HG03521 (cell line): Measurements from ENCODE around the gene TPD52L1.

ENCODE experiments used
- ATAC-seq: cut with Tn5 transposase; IDR thresholded peaks from one replicate; pipeline ENCODE4 v1.9.1; 2021; ENCODE audit warnings: mild to moderate bottlenecking, moderate library complexity; ENCODE audit not compliant: unreplicated experiment

The TPD52L1 gene

GRCh38 chr6:125174626-125175025, 21.1 kb downstream of the TPD52L1 start:
- no peak for ATAC-seq

GRCh38 chr6:125175466-125176048, 22.0 kb downstream of the TPD52L1 start:
- ATAC-seq = no peak

GRCh38 chr6:125182237-125183008, 28.9 kb downstream of the TPD52L1 start:
- no peak for ATAC-seq

GRCh38 chr6:125183391-125183790, 29.8 kb downstream of the TPD52L1 start:
- no peak for ATAC-seq

GRCh38 chr6:125188037-125188436, 34.5 kb downstream of the TPD52L1 start:
- ATAC-seq = no peak

- ATAC-seq = no peak
Measured at GRCh38 chr6:125188594-125189203, 35.1 kb downstream of the TPD52L1 start.

GRCh38 chr6:125189494-125189893, 35.9 kb downstream of the TPD52L1 start:
- ATAC-seq = no peak

- no peak for ATAC-seq
Measured at GRCh38 chr6:125190667-125191066, 37.1 kb downstream of the TPD52L1 start.

GRCh38 chr6:125191916-125192609, 38.5 kb downstream of the TPD52L1 start:
- peak; percentile 94 for ATAC-seq

GRCh38 chr6:125192610-125192930, 39.0 kb downstream of the TPD52L1 start:
- ATAC-seq = no peak

- ATAC-seq = no peak
Measured at GRCh38 chr6:125193208-125193607, 39.6 kb downstream of the TPD52L1 start.

- ATAC-seq = no peak
Measured at GRCh38 chr6:125194941-125195340, 41.4 kb downstream of the TPD52L1 start.

GRCh38 chr6:125195526-125195925, 42.0 kb downstream of the TPD52L1 start:
- ATAC-seq = no peak

- no peak for ATAC-seq
Measured at GRCh38 chr6:125196613-125197012, 43.0 kb downstream of the TPD52L1 start.

GRCh38 chr6:125197795-125198269, 44.3 kb downstream of the TPD52L1 start:
- ATAC-seq = no peak

GRCh38 chr6:125198398-125198937, 44.9 kb downstream of the TPD52L1 start:
- ATAC-seq = no peak

- no peak for ATAC-seq
Measured at GRCh38 chr6:125200941-125201340, 47.4 kb downstream of the TPD52L1 start.

GRCh38 chr6:125201961-125202729, 48.6 kb downstream of the TPD52L1 start:
- ATAC-seq = no peak

GRCh38 chr6:125203395-125203794, 49.8 kb downstream of the TPD52L1 start:
- ATAC-seq = no peak

GRCh38 chr6:125205931-125206330, 52.4 kb downstream of the TPD52L1 start:
- ATAC-seq = no peak

GRCh38 chr6:125206389-125206788, 52.8 kb downstream of the TPD52L1 start:
- no peak for ATAC-seq
